OCI-LY7 (cell line): ENCODE results near the gene KLRC2. TPM values are rescaled to one million over a fixed set of nuclear protein-coding genes. Genes with fewer than 3 reads are reported as not detected.
A peak's percentile ranks its signal among the peaks of the same experiment; 100 is the strongest.

ENCODE experiments used
- BruUV-seq: library from RNA; stranded (reverse); fragments of 400-500 nt; replicated peaks from 2 replicates; lab custom pipeline; 2021; lab: Mats Ljungman, UMichigan
- CTCF ChIA-PET: fragments of 300-600 bp; sonication (Branson Sonifier 250); formaldehyde crosslinking; loops from one replicate; lab custom pipeline; 2022; ENCODE audit warnings: antibody characterized with exemption; ENCODE audit not compliant: unreplicated experiment; lab: Charles Lee
- POLR2A ChIA-PET: fragments of 300-600 bp; sonication (Branson Sonifier 250); formaldehyde crosslinking; loops from one replicate; lab custom pipeline; 2022; ENCODE audit warnings: antibody characterized with exemption; lab: Charles Lee
- DNase-seq: peaks from one replicate; pipeline ENCODE4 v3.0.0-alpha.2; 2015; ENCODE audit warnings: low spot score
- H2AFZ ChIP-seq: fragments of 200-600 bp; sonication (generic), shearing (Covaris generic); 2 replicates; pipeline ENCODE4 v1.6.1; 2014; ENCODE audit warnings: mild to moderate bottlenecking, antibody characterized with exemption, low read length, moderate library complexity
- H3K27ac ChIP-seq: fragments of 200-600 bp; sonication (generic); 2 replicates; pipeline ENCODE4 v1.5.1; 2014; ENCODE audit warnings: mixed run types, low read depth, mild to moderate bottlenecking, moderate library complexity, low read length, inconsistent platforms; ENCODE audit not compliant: poor library complexity, severe bottlenecking
- H3K36me3 ChIP-seq: fragments of 200-600 bp; sonication (generic); 2 replicates; pipeline ENCODE4 v1.6.1; 2014; ENCODE audit warnings: mild to moderate bottlenecking, antibody characterized with exemption, low read length, moderate library complexity, mixed read lengths; ENCODE audit not compliant: insufficient read depth
- H3K4me1 ChIP-seq: fragments of 200-600 bp; sonication (generic); 2 replicates; pipeline ENCODE4 v1.5.1; 2014; ENCODE audit warnings: mild to moderate bottlenecking, low read length; ENCODE audit not compliant: insufficient read depth, poor library complexity, severe bottlenecking
- H3K4me2 ChIP-seq: fragments of 200-600 bp; sonication (generic); 2 replicates; pipeline ENCODE4 v1.6.1; 2014; ENCODE audit warnings: mild to moderate bottlenecking, low read length
- H3K4me3 ChIP-seq: fragments of 200-600 bp; sonication (generic); 2 replicates; pipeline ENCODE4 v1.5.1; 2014; ENCODE audit warnings: mild to moderate bottlenecking, low read depth, low read length; ENCODE audit not compliant: poor library complexity, severe bottlenecking
- H3K79me2 ChIP-seq: fragments of 200-600 bp; sonication (generic); 2 replicates; pipeline ENCODE4 v1.6.1; 2016; ENCODE audit warnings: low read depth, mild to moderate bottlenecking, low read length, moderate library complexity, mixed read lengths; ENCODE audit not compliant: insufficient read depth
- H3K9me2 ChIP-seq: fragments of 200-600 bp; sonication (generic); 2 replicates; pipeline ENCODE4 v1.6.1; 2016; ENCODE audit warnings: mild to moderate bottlenecking, low read length, mixed read lengths; ENCODE audit not compliant: insufficient read depth
- H3K9me3 ChIP-seq: fragments of 200-600 bp; sonication (generic); 2 replicates; pipeline ENCODE4 v1.6.1; 2014; ENCODE audit warnings: mild to moderate bottlenecking, mixed run types, low read length, mixed read lengths
- H4K20me1 ChIP-seq: fragments of 200-600 bp; sonication (generic); 2 replicates; pipeline ENCODE4 v1.6.1; 2014; ENCODE audit warnings: mild to moderate bottlenecking, antibody characterized with exemption, low read length, moderate library complexity, mixed read lengths; ENCODE audit not compliant: insufficient read depth
- CTCF ChIP-seq: fragments of 200-600 bp; sonication (generic); conservative IDR thresholded peaks from 2 replicates; pipeline ENCODE4 v1.5.1; 2014; ENCODE audit warnings: mild to moderate bottlenecking, antibody characterized with exemption, low read length, moderate library complexity, mixed read lengths
- EZH2phosphoT487 ChIP-seq: fragments of 200-600 bp; sonication (generic); IDR thresholded peaks from 2 replicates; pipeline ENCODE4 v1.6.1; 2018; ENCODE audit warnings: low read depth, borderline replicate concordance, mild to moderate bottlenecking, mixed run types, antibody characterized with exemption, low read length, moderate library complexity, mixed read lengths
- intact Hi-C: fragments of 100-400 bp; cut with micrococcal nuclease; formaldehyde crosslinking; loops from one replicate; pipeline ENCODE4 v1.10.0; 2022; ENCODE audit not compliant: unreplicated experiment
- total RNA-seq, 2 experiments: library from RNA; depleted of rRNA in 1 of 2; stranded (reverse); fragments of >200 nt in 1 of 2; shearing (Covaris generic) in 1 of 2; gene quantifications; 2 replicates each; pipeline ENCODE4 v1.2.3, GENCODE V29; 2014 to 2022

KLRC2 gene
- total RNA-seq, 2 experiments from 2014 or later, result not detected

DNA sequence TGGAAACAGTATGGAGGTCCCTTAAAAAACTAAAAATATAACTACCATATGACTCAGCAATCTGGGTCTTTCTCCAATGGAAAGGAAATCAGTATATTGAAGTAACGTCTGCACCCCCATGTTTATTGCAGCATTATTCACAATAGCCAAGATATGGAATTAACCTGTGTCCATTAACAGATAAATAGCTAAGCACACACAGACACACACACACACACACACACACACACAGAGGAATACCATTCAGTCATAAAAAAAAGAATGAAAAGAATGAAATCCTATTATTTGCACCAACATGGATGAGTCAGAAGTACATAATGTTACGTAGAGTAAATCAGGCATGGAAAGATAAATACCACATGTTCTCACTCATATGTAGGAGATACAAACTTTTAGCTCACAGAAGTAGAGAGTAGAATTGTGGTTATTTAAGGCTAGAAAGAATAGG, 50.6 kb downstream of the KLRC2 start:
- Histone ChIP-seq H2AFZ (peak overlapping the region; percentile 56; the same call in 1 of the 2 replicates), H3K4me3 (no peak overlapping the region), H4K20me1 (no peaks in the 10 kb centered on the region), H3K9me2 (no peaks in the 10 kb centered on the region), H3K27ac (no peak overlapping the region), H3K79me2 (peaks cover 55% of the 10 kb centered on the region; the same call in 1 of the 2 replicates), H3K9me3 (peaks cover 40% of the 10 kb centered on the region), H3K36me3 (peaks cover 60% of the 10 kb centered on the region), H3K4me2 (no peak overlapping the region; the same call in 1 of the 2 replicates), H3K4me1 (peaks cover 33% of the 10 kb centered on the region)
- ChIA-PET CTCF (interaction anchor here (1.2 kb wide), 1 partner anchor 19 kb away, joined by 3 read pairs; no protein-coding TSS in a partner anchor), POLR2A (interaction anchor here (0.6 to 5.0 kb wide), 11 partner anchors 11 to 177 kb away, joined by 3 to 41 read pairs (median 3); no protein-coding TSS in a partner anchor)
- TF ChIP-seq CTCF (no peak), EZH2phosphoT487 (no peak)
- BruUV-seq, result no TSS peak
- DNase-seq, result no peak
- intact Hi-C loops, result no loop called here

DNA sequence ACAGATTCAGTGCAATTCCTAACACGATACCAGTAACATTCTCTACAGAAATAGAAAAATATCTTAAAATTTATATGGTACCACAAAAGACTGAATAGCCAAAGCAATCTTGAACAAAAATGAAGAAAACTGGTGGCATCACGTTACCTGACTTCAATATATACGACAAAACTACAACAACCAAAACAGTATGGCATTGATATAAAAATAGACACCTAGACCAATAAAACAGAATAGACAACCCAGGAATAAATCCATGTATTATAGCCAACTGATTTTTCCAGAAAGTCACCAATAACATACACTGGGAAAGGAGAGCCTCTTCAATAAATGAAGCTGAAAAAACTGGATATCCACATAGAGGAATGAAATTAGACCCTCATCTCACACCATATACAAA, 51.6 kb downstream of the KLRC2 start:
- no peak overlapping the region for H3K4me3 ChIP-seq
- no peaks in the 10 kb centered on the region for H3K9me2 ChIP-seq
- POLR2A ChIA-PET, result interaction anchor here (0.6 to 1.6 kb wide), 3 partner anchors 13 to 175 kb away, joined by 3 to 7 read pairs (median 3); no protein-coding TSS in a partner anchor
- peaks cover 23% of the 10 kb centered on the region for H3K4me1 ChIP-seq
- intact Hi-C loops, result no loop called here
- TF ChIP-seq EZH2phosphoT487 (no peak), CTCF (no peak)
- H3K36me3 ChIP-seq, result peaks cover 66% of the 10 kb centered on the region
- H3K4me2 ChIP-seq, result no peak overlapping the region
- H3K79me2 ChIP-seq, result peaks cover 50% of the 10 kb centered on the region; the same call in 1 of the 2 replicates
- H3K27ac ChIP-seq, result no peak overlapping the region
- no peak for DNase-seq
- no peak overlapping the region for H2AFZ ChIP-seq
- CTCF ChIA-PET, result no interaction called here
- H4K20me1 ChIP-seq, result no peaks in the 10 kb centered on the region
- peaks cover 40% of the 10 kb centered on the region for H3K9me3 ChIP-seq
- BruUV-seq, result no TSS peak
